Endothelial cell of umbilical vein (primary cell): Measurements from ENCODE around the gene CKS2.

Experiments
- JUN ChIP-seq: IDR thresholded peaks from 2 replicates; pipeline ENCODE4 v1.6.1; 2011; ENCODE audit warnings: borderline replicate concordance, low read depth; ENCODE audit not compliant: insufficient read length, insufficient read depth
- TF ChIP-seq, protein P1 (sequence below), 2 donors: IDR thresholded peaks; 1 replicate in 1 of 2; 2 replicates in 1 of 2; pipeline ENCODE4 v1.5.1; 2011; ENCODE audit warnings: low read length in 2 of 2, mild to moderate bottlenecking in 2 of 2, moderate library complexity in 2 of 2, control low read depth in 1 of 2, inconsistent platforms in 1 of 2, low read depth in 1 of 2; ENCODE audit not compliant: insufficient read depth in 1 of 2; ENCODE audit errors: extremely low read depth in 1 of 2

DNA sequence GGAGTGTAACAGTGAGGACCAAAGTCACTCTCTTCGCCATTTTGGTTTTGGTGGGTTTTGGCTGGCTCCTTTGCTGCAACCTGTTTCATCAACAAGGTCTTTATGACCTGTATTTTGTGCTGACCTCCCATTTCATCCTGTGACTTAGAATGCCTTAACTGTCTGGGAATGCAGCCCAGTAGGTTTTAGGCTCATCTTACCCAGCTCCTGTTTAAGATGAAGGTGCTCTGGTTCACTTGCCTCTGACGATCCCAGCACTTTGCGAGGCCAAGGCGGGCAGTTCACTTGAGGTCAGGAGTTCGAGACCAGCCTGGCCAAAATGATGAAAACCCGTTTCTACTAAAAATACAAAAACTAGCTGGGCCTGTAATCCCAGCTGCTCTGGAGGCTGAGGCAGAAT, 1.8 kb upstream of the CKS2 start:
- TF ChIP-seq, protein P1, sequence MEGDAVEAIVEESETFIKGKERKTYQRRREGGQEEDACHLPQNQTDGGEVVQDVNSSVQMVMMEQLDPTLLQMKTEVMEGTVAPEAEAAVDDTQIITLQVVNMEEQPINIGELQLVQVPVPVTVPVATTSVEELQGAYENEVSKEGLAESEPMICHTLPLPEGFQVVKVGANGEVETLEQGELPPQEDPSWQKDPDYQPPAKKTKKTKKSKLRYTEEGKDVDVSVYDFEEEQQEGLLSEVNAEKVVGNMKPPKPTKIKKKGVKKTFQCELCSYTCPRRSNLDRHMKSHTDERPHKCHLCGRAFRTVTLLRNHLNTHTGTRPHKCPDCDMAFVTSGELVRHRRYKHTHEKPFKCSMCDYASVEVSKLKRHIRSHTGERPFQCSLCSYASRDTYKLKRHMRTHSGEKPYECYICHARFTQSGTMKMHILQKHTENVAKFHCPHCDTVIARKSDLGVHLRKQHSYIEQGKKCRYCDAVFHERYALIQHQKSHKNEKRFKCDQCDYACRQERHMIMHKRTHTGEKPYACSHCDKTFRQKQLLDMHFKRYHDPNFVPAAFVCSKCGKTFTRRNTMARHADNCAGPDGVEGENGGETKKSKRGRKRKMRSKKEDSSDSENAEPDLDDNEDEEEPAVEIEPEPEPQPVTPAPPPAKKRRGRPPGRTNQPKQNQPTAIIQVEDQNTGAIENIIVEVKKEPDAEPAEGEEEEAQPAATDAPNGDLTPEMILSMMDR (IDR thresholded peaks at IDR 0.05; ENCODE audit: extremely low read depth in 1 of 2, insufficient read depth in 1 of 2, low read depth in 1 of 2, low read length in 2 of 2), result no peak
- no peak for TF ChIP-seq JUN
